Measurements from ENCODE around the gene SFXN5.

The SFXN5 gene

GRCh38 chr2:72932805-72933204 is 138.7 kb downstream of the SFXN5 start:
- H3K4me1 ChIP-seq (ENCODE audit: control insufficient read depth in 5 of 5, insufficient read depth in 5 of 5, low read length in 5 of 5), result peaks cover 0 to 2% (median 0%) of the 10 kb centered on the region in 5 donors
- no peak overlapping the region for H3K27ac ChIP-seq (ENCODE audit: low read depth, low read length)
- no peak overlapping the region for H3K9ac ChIP-seq (ENCODE audit: low read length in 5 of 5)
- no peaks in the 10 kb centered on the region for H3K36me3 ChIP-seq (ENCODE audit: control insufficient read depth in 5 of 5, insufficient read depth in 5 of 5, low read length in 5 of 5)
- no peak overlapping the region for H3K4me3 ChIP-seq (ENCODE audit: low read depth in 1 of 5, low read length in 5 of 5)
- H3K27me3 ChIP-seq (ENCODE audit: control insufficient read depth in 5 of 5, insufficient read depth in 4 of 5, low read length in 5 of 5), result peaks cover 16 to 46% (median 42%) of the 10 kb centered on the region in 5 donors
- H3K9me3 ChIP-seq (ENCODE audit: control insufficient read depth in 5 of 5, low read length in 5 of 5), result no peaks in the 10 kb centered on the region

- H3K9me3 ChIP-seq (ENCODE audit: control insufficient read depth in 5 of 5, low read length in 5 of 5), result no peaks in the 10 kb centered on the region
- peaks cover 12 to 49% (median 42%) of the 10 kb centered on the region in 5 donors for H3K27me3 ChIP-seq (ENCODE audit: control insufficient read depth in 5 of 5, insufficient read depth in 4 of 5, low read length in 5 of 5)
- no peaks in the 10 kb centered on the region for H3K36me3 ChIP-seq (ENCODE audit: control insufficient read depth in 5 of 5, insufficient read depth in 5 of 5, low read length in 5 of 5)
- no peak overlapping the region for H3K27ac ChIP-seq (ENCODE audit: low read depth, low read length)
- H3K4me3 ChIP-seq (ENCODE audit: low read depth in 1 of 5, low read length in 5 of 5), result no peak overlapping the region
- no peak overlapping the region for H3K9ac ChIP-seq (ENCODE audit: low read length in 5 of 5)
- H3K4me1 ChIP-seq (ENCODE audit: control insufficient read depth in 5 of 5, insufficient read depth in 5 of 5, low read length in 5 of 5), result peaks cover 0 to 2% (median 0%) of the 10 kb centered on the region in 5 donors
Observed at GRCh38 chr2:72932045-72932740, 139.3 kb downstream of the SFXN5 start.

- no peaks in the 10 kb centered on the region for H3K36me3 ChIP-seq (ENCODE audit: control insufficient read depth in 5 of 5, insufficient read depth in 5 of 5, low read length in 5 of 5)
- H3K9ac ChIP-seq (ENCODE audit: low read length in 5 of 5), result no peak overlapping the region
- H3K4me3 ChIP-seq (ENCODE audit: low read depth in 1 of 5, low read length in 5 of 5), result no peak overlapping the region
- H3K27ac ChIP-seq (ENCODE audit: low read depth, low read length), result no peak overlapping the region
- H3K4me1 ChIP-seq (ENCODE audit: control insufficient read depth in 5 of 5, insufficient read depth in 5 of 5, low read length in 5 of 5), result no peaks in the 10 kb centered on the region
- H3K9me3 ChIP-seq (ENCODE audit: control insufficient read depth in 5 of 5, low read length in 5 of 5), result no peaks in the 10 kb centered on the region
- H3K27me3 ChIP-seq (ENCODE audit: control insufficient read depth in 5 of 5, insufficient read depth in 4 of 5, low read length in 5 of 5), result peaks cover 12 to 56% (median 47%) of the 10 kb centered on the region in 5 donors
Observed at GRCh38 chr2:72931280-72931910, 140.1 kb downstream of the SFXN5 start.

GRCh38 chr2:72929010-72929409 is 142.5 kb downstream of the SFXN5 start:
- peaks cover 29 to 63% (median 61%) of the 10 kb centered on the region in 5 donors for H3K27me3 ChIP-seq (ENCODE audit: control insufficient read depth in 5 of 5, insufficient read depth in 4 of 5, low read length in 5 of 5)

GRCh38 chr2:72927619-72928550 is 143.6 kb downstream of the SFXN5 start:
- no peaks in the 10 kb centered on the region for H3K9me3 ChIP-seq (ENCODE audit: control insufficient read depth in 5 of 5, low read length in 5 of 5)
- H3K4me1 ChIP-seq (ENCODE audit: control insufficient read depth in 5 of 5, insufficient read depth in 5 of 5, low read length in 5 of 5), result peaks cover 0 to 15% (median 11%) of the 10 kb centered on the region in 5 donors
- no peak overlapping the region for H3K4me3 ChIP-seq (ENCODE audit: low read depth in 1 of 5, low read length in 5 of 5)
- H3K36me3 ChIP-seq (ENCODE audit: control insufficient read depth in 5 of 5, insufficient read depth in 5 of 5, low read length in 5 of 5), result no peaks in the 10 kb centered on the region
- H3K27ac ChIP-seq (ENCODE audit: low read depth, low read length), result no peak overlapping the region
- peaks cover 36 to 70% (median 67%) of the 10 kb centered on the region in 5 donors for H3K27me3 ChIP-seq (ENCODE audit: control insufficient read depth in 5 of 5, insufficient read depth in 4 of 5, low read length in 5 of 5)
- no peak overlapping the region for H3K9ac ChIP-seq (ENCODE audit: low read length in 5 of 5)

More at GRCh38 chr2:72929010-72929409, 142.5 kb downstream of the SFXN5 start:
- Histone ChIP-seq H3K9ac (ENCODE audit: low read length in 5 of 5) (no peak overlapping the region), H3K4me1 (ENCODE audit: control insufficient read depth in 5 of 5, insufficient read depth in 5 of 5, low read length in 5 of 5) (peaks cover 0 to 10% (median 9%) of the 10 kb centered on the region in 5 donors), H3K27ac (ENCODE audit: low read depth, low read length) (no peak overlapping the region), H3K9me3 (ENCODE audit: control insufficient read depth in 5 of 5, low read length in 5 of 5) (no peaks in the 10 kb centered on the region), H3K36me3 (ENCODE audit: control insufficient read depth in 5 of 5, insufficient read depth in 5 of 5, low read length in 5 of 5) (no peaks in the 10 kb centered on the region), H3K4me3 (ENCODE audit: low read depth in 1 of 5, low read length in 5 of 5) (no peak overlapping the region)

GRCh38 chr2:72926811-72927465 is 144.6 kb downstream of the SFXN5 start:
- Histone ChIP-seq H3K27me3 (ENCODE audit: control insufficient read depth in 5 of 5, insufficient read depth in 4 of 5, low read length in 5 of 5) (peaks cover 44 to 79% (median 75%) of the 10 kb centered on the region in 5 donors), H3K9me3 (ENCODE audit: control insufficient read depth in 5 of 5, low read length in 5 of 5) (no peaks in the 10 kb centered on the region), H3K27ac (ENCODE audit: low read depth, low read length) (no peak overlapping the region), H3K4me3 (ENCODE audit: low read depth in 1 of 5, low read length in 5 of 5) (no peak overlapping the region), H3K4me1 (ENCODE audit: control insufficient read depth in 5 of 5, insufficient read depth in 5 of 5, low read length in 5 of 5) (peaks cover 0 to 15% (median 11%) of the 10 kb centered on the region in 5 donors), H3K9ac (ENCODE audit: low read length in 5 of 5) (no peak overlapping the region), H3K36me3 (ENCODE audit: control insufficient read depth in 5 of 5, insufficient read depth in 5 of 5, low read length in 5 of 5) (no peaks in the 10 kb centered on the region)

- peaks cover 0 to 15% (median 11%) of the 10 kb centered on the region in 5 donors for H3K4me1 ChIP-seq (ENCODE audit: control insufficient read depth in 5 of 5, insufficient read depth in 5 of 5, low read length in 5 of 5)
- H3K27ac ChIP-seq (ENCODE audit: low read depth, low read length), result no peak overlapping the region
- H3K27me3 ChIP-seq (ENCODE audit: control insufficient read depth in 5 of 5, insufficient read depth in 4 of 5, low read length in 5 of 5), result peaks cover 50 to 83% (median 78%) of the 10 kb centered on the region in 5 donors
- H3K4me3 ChIP-seq (ENCODE audit: low read depth in 1 of 5, low read length in 5 of 5), result no peak overlapping the region
- no peaks in the 10 kb centered on the region for H3K9me3 ChIP-seq (ENCODE audit: control insufficient read depth in 5 of 5, low read length in 5 of 5)
- no peaks in the 10 kb centered on the region for H3K36me3 ChIP-seq (ENCODE audit: control insufficient read depth in 5 of 5, insufficient read depth in 5 of 5, low read length in 5 of 5)
- H3K9ac ChIP-seq (ENCODE audit: low read length in 5 of 5), result no peak overlapping the region
Observed at GRCh38 chr2:72926368-72926767, 145.1 kb downstream of the SFXN5 start.

GRCh38 chr2:72925328-72925943 is 146.1 kb downstream of the SFXN5 start:
- H3K4me3 ChIP-seq (ENCODE audit: low read depth in 1 of 5, low read length in 5 of 5), result no peak overlapping the region
- H3K27me3 ChIP-seq (ENCODE audit: control insufficient read depth in 5 of 5, insufficient read depth in 4 of 5, low read length in 5 of 5), result peaks cover 59 to 90% (median 86%) of the 10 kb centered on the region in 5 donors
- no peaks in the 10 kb centered on the region for H3K36me3 ChIP-seq (ENCODE audit: control insufficient read depth in 5 of 5, insufficient read depth in 5 of 5, low read length in 5 of 5)
- peaks cover 0 to 22% (median 18%) of the 10 kb centered on the region in 5 donors for H3K4me1 ChIP-seq (ENCODE audit: control insufficient read depth in 5 of 5, insufficient read depth in 5 of 5, low read length in 5 of 5)
- no peaks in the 10 kb centered on the region for H3K9me3 ChIP-seq (ENCODE audit: control insufficient read depth in 5 of 5, low read length in 5 of 5)
- H3K27ac ChIP-seq (ENCODE audit: low read depth, low read length), result no peak overlapping the region
- no peak overlapping the region for H3K9ac ChIP-seq (ENCODE audit: low read length in 5 of 5)
